Keratinocyte (primary cell): Measurements from ENCODE around the gene EIF2S3. TPM values are rescaled to one million over a fixed set of nuclear protein-coding genes. Genes with fewer than 3 reads are reported as not detected.
A peak's percentile ranks its signal among the peaks of the same experiment; 100 is the strongest.

Source experiments
- DNase-seq: peaks from one replicate; pipeline ENCODE4 v3.0.0-alpha.2; 2011; ENCODE audit warnings: low read depth, missing footprints, low spot score
- FAIRE-seq: peaks from 2 replicates; lab custom pipeline; 2011; peaks lifted over from hg19 to GRCh38; lab: Jason Lieb, UNC
- H2AFZ ChIP-seq: 2 replicates; pipeline ENCODE4 v1.6.0; 2012; ENCODE audit warnings: low read length, control low read depth, inconsistent platforms; ENCODE audit not compliant: control insufficient read depth
- H3K27ac ChIP-seq: 2 replicates; pipeline ENCODE4 v1.5.1; 2011; ENCODE audit warnings: low read length; ENCODE audit not compliant: control insufficient read depth, insufficient read depth
- H3K27me3 ChIP-seq: 3 replicates; pipeline ENCODE4 v1.6.0; 2011; ENCODE audit warnings: low read length; ENCODE audit not compliant: control insufficient read depth, insufficient read depth; ENCODE audit errors: extremely low read depth
- H3K36me3 ChIP-seq, 2 experiments: 2 replicates in 1 of 2; 3 replicates in 1 of 2; pipeline ENCODE4 v1.5.1; 2011; ENCODE audit warnings: low read length in 2 of 2, mild to moderate bottlenecking in 1 of 2; ENCODE audit not compliant: control insufficient read depth in 2 of 2, insufficient read depth in 2 of 2; ENCODE audit errors: extremely low read depth in 1 of 2
- H3K4me1 ChIP-seq: 3 replicates; pipeline ENCODE4 v1.5.1; 2011; ENCODE audit warnings: low read length; ENCODE audit not compliant: control insufficient read depth, insufficient read depth; ENCODE audit errors: extremely low read depth
- H3K4me2 ChIP-seq: 3 replicates; pipeline ENCODE4 v1.6.0; 2011; ENCODE audit warnings: low read depth, low read length; ENCODE audit not compliant: control insufficient read depth, insufficient read depth; ENCODE audit errors: extremely low read depth
- H3K4me3 ChIP-seq, 3 experiments: fragments of 200-600 bp in 1 of 3; sonication (generic) in 1 of 3; 2 replicates in 2 of 3; 3 replicates in 1 of 3; pipeline ENCODE4 v1.5.1; 2011 to 2016; ENCODE audit warnings: low read length in 3 of 3, mild to moderate bottlenecking in 3 of 3, control low read depth in 2 of 3, inconsistent platforms in 1 of 3, low read depth in 1 of 3, mixed read lengths in 1 of 3, mixed run types in 1 of 3, moderate library complexity in 1 of 3; ENCODE audit not compliant: control insufficient read depth in 2 of 3, insufficient read depth in 2 of 3; ENCODE audit errors: extremely low read depth in 1 of 3
- H3K79me2 ChIP-seq: 2 replicates; pipeline ENCODE4 v1.6.0; 2012; ENCODE audit warnings: low read length; ENCODE audit not compliant: control insufficient read depth, insufficient read depth
- H3K9ac ChIP-seq: 3 replicates; pipeline ENCODE4 v1.6.0; 2011; ENCODE audit warnings: low read length; ENCODE audit not compliant: control insufficient read depth, insufficient read depth; ENCODE audit errors: extremely low read depth
- H3K9me1 ChIP-seq: 3 replicates; pipeline ENCODE4 v1.6.0; 2011; ENCODE audit warnings: low read length; ENCODE audit not compliant: control insufficient read depth, insufficient read depth; ENCODE audit errors: extremely low read depth
- H3K9me3 ChIP-seq: 2 replicates; pipeline ENCODE4 v1.5.1; 2012; ENCODE audit warnings: low read depth, low read length; ENCODE audit not compliant: control insufficient read depth
- H4K20me1 ChIP-seq: 3 replicates; pipeline ENCODE4 v1.6.0; 2011; ENCODE audit warnings: low read length; ENCODE audit not compliant: control insufficient read depth, insufficient read depth; ENCODE audit errors: extremely low read depth
- EZH2 ChIP-seq: IDR thresholded peaks from one replicate; pipeline ENCODE4 v1.6.1; 2012; ENCODE audit warnings: inconsistent platforms, mild to moderate bottlenecking, low read length, moderate library complexity
- dilution Hi-C: fragments of 300-500 bp; cut with MboI; formaldehyde crosslinking; loops from one replicate; pipeline ENCODE4 v1.7.0; 2020; ENCODE audit warnings: low sequenced_read_pairs; ENCODE audit not compliant: extremely low pct_ligation_motif_present
- polyA plus RNA-seq, 5 experiments: library from polyadenylated mRNA; depleted of rRNA in 3 of 5; stranded (reverse) in 3 of 5; stranded (forward) in 1 of 5; unstranded in 1 of 5; fragments of >200 nt; gene quantifications; 1 replicate in 1 of 5; 2 replicates in 3 of 5; 3 replicates in 1 of 5; pipeline versions ENCODE4 v1.2.1 to v1.2.3, GENCODE V29; 2011 to 2012; ENCODE audit warnings: missing spikeins in 2 of 5, low read depth in 1 of 5, low replicate concordance in 1 of 5
- TF ChIP-seq, protein P1 (sequence below), 3 experiments: IDR thresholded peaks in 1 of 3; conservative IDR thresholded peaks in 1 of 3; optimal IDR thresholded peaks in 1 of 3; 2 replicates in 2 of 3; 3 replicates in 1 of 3; pipeline versions ENCODE3 to v1.5.1; 2011; ENCODE audit warnings: low read length in 3 of 3, mild to moderate bottlenecking in 3 of 3, moderate library complexity in 2 of 3, control low read depth in 1 of 3, inconsistent platforms in 1 of 3; ENCODE audit not compliant: insufficient read depth in 2 of 3; ENCODE audit errors: extremely low read depth in 1 of 3

Gene EIF2S3
- polyA plus RNA-seq, 1 donor (not counting 4 experiments of a cell fraction or from before 2014, with no cell fraction given), result 127 TPM

DNA sequence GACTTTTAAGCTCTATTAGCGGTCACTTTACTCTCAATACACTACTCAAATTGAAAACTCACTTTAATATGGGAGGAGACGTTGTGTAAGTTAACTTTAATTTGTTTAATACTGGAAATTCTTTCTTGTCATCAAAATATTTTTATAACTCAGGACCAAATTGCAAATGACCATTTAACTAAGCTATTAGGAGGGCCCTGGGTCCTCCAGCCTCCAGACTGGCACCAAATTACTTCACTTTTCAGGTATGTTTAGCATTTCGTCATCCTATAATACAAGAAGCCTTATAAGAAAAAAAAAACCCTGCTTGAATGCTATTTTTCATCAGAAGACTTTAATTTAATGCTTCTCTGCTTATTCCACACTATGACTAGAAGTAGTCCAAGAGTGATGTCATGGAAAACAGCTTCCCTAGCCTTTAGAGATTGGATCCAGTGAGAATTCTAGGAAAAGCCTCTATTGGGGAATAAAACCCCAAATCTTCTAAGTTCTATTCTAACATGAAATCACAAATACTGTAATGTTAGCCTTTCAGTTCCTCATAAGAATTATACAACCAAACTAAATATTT is 34.4 kb upstream of the EIF2S3 start:
- no peaks in the 10 kb centered on the region for H4K20me1 ChIP-seq
- no peak for FAIRE-seq
- no peaks in the 10 kb centered on the region for H3K36me3 ChIP-seq
- no peaks in the 10 kb centered on the region for H3K4me1 ChIP-seq
- no peak overlapping the region for H3K4me2 ChIP-seq
- H3K4me3 ChIP-seq, result no peak overlapping the region
- no peak for DNase-seq
- H3K27me3 ChIP-seq, result no peaks in the 10 kb centered on the region
- H3K9me1 ChIP-seq, result no peaks in the 10 kb centered on the region
- H2AFZ ChIP-seq, result no peak overlapping the region
- H3K9ac ChIP-seq, result no peak overlapping the region
- no peak overlapping the region for H3K27ac ChIP-seq
- peaks cover 19% of the 10 kb centered on the region for H3K79me2 ChIP-seq
- no peaks in the 10 kb centered on the region for H3K9me3 ChIP-seq
- no peak for TF ChIP-seq EZH2
- TF ChIP-seq, protein P1, sequence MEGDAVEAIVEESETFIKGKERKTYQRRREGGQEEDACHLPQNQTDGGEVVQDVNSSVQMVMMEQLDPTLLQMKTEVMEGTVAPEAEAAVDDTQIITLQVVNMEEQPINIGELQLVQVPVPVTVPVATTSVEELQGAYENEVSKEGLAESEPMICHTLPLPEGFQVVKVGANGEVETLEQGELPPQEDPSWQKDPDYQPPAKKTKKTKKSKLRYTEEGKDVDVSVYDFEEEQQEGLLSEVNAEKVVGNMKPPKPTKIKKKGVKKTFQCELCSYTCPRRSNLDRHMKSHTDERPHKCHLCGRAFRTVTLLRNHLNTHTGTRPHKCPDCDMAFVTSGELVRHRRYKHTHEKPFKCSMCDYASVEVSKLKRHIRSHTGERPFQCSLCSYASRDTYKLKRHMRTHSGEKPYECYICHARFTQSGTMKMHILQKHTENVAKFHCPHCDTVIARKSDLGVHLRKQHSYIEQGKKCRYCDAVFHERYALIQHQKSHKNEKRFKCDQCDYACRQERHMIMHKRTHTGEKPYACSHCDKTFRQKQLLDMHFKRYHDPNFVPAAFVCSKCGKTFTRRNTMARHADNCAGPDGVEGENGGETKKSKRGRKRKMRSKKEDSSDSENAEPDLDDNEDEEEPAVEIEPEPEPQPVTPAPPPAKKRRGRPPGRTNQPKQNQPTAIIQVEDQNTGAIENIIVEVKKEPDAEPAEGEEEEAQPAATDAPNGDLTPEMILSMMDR (optimal IDR thresholded peaks at IDR 0.05 in 1 of 3, IDR thresholded peaks at IDR 0.05 in 1 of 3, conservative IDR thresholded peaks at IDR 0.05 in 1 of 3; ENCODE audit: extremely low read depth in 1 of 3, insufficient read depth in 2 of 3, low read length in 3 of 3), result no peak
- dilution Hi-C loops, result no loop called here

DNA sequence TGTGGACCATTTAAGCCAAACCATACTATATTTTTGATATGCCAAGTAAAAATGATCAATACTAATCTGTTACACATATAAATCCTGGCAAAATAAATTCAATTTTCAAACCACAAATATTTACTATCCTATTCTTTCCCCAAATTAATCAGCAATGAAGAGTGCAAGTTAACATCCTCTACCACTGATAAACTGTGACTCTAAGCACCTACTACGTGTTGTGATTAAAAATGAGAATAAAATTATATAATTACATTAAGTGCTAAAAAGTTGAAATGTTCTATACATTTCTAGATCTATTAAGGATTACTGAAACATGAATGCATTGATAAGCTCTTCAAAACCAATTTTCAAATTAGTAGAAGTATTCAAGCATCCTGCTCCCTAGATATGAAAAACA is 31.2 kb upstream of the EIF2S3 start:
- Histone ChIP-seq H3K36me3 (no peaks in the 10 kb centered on the region), H4K20me1 (no peaks in the 10 kb centered on the region), H3K27me3 (no peaks in the 10 kb centered on the region), H3K27ac (no peak overlapping the region), H3K9me3 (no peaks in the 10 kb centered on the region), H3K4me1 (no peaks in the 10 kb centered on the region), H3K4me2 (peak overlapping the region; percentile 70), H3K9ac (peak overlapping the region; percentile 79), H3K4me3 (peak overlapping the region; percentile 70 to 84 (median 82)), H3K9me1 (no peaks in the 10 kb centered on the region), H3K79me2 (peaks cover 19% of the 10 kb centered on the region), H2AFZ (no peak overlapping the region)
- no peak for DNase-seq
- dilution Hi-C loops, result no loop called here
- TF ChIP-seq, protein P1 (optimal IDR thresholded peaks at IDR 0.05 in 1 of 3, IDR thresholded peaks at IDR 0.05 in 1 of 3, conservative IDR thresholded peaks at IDR 0.05 in 1 of 3; ENCODE audit: extremely low read depth in 1 of 3, insufficient read depth in 2 of 3, low read length in 3 of 3), result no peak
- TF ChIP-seq EZH2, result no peak
- FAIRE-seq, result no peak
